Ishikawa (cell line): ENCODE results near the gene S100A5.
A peak's percentile ranks its signal among the peaks of the same experiment; 100 is the strongest.

Experiments used
- CEBPB ChIP-seq: IDR thresholded peaks from 2 replicates; pipeline ENCODE4 v1.6.1; 2012
- EGR1 ChIP-seq: IDR thresholded peaks from 2 replicates; pipeline ENCODE4 v1.6.1; 2012
- EP300 ChIP-seq: IDR thresholded peaks from 2 replicates; pipeline ENCODE4 v1.6.1; 2012; ENCODE audit warnings: borderline replicate concordance
- TAF1 ChIP-seq: IDR thresholded peaks from 2 replicates; pipeline ENCODE4 v1.6.1; 2012; ENCODE audit warnings: low read depth, mild to moderate bottlenecking
- TEAD4 ChIP-seq: IDR thresholded peaks from 2 replicates; pipeline ENCODE4 v1.6.1; 2012
- YY1 ChIP-seq: IDR thresholded peaks from 2 replicates; pipeline ENCODE4 v1.6.1; 2012; ENCODE audit warnings: low read depth
- TF ChIP-seq, protein P1 (sequence below): IDR thresholded peaks from 2 replicates; pipeline ENCODE4 v1.6.1; 2012
- TF ChIP-seq, protein P2 (sequence below): IDR thresholded peaks from 2 replicates; pipeline ENCODE4 v1.6.1; 2012; ENCODE audit warnings: low read depth, mild to moderate bottlenecking
- TF ChIP-seq, protein P3 (sequence below): IDR thresholded peaks from 2 replicates; pipeline ENCODE4 v1.6.1; 2012

DNA sequence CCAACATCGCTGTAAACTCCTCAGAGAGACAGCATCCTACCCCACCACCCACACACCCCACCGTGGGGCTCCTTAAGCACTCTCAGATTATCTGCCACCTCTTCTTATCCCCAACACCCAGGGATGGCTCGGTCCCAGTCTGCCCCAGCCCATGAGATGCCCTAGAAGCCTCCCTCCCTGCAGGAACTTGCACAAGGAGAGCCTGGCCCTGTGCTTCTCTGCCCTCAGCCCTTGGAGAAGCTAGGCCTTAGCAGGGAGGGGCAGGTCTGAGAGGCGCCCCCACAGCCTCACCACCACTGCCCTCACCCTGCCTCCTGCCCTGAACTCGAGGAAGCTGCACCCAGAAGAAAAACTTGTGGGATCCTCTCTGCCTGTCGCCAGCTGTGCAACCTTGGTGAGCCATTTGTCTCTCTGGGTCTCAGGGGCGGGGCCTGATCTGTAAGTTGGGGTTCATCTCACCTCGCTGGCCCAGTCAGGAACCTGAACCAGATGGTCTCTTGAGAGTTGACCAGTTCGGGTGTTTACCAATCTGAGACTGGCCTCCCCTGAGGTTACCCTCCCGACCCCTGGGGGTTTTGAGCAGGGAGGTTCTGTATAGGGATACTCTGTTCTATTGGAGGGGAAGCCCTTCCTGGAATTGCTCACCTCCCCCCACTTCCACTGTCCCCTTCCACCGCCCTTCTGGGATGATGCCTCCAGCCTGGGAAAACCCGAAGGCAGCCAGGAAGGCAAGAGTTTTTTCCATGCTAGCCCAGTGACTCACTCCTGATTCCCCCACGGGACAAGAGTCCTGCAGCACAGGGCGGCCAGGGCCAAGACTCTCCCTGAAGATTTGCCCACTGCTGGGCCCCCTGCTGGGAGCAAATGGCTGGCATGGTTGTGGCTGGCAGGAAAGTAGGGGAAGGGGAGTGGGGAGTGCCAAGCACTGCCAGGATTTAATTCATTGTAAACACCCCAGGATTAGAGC is 8.3 kb upstream of the S100A5 start, which contains the start of gene S100A3:
- TF ChIP-seq YY1: no peak
- TF ChIP-seq, protein P1, sequence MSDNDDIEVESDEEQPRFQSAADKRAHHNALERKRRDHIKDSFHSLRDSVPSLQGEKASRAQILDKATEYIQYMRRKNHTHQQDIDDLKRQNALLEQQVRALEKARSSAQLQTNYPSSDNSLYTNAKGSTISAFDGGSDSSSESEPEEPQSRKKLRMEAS: no peak
- TF ChIP-seq, protein P2, sequence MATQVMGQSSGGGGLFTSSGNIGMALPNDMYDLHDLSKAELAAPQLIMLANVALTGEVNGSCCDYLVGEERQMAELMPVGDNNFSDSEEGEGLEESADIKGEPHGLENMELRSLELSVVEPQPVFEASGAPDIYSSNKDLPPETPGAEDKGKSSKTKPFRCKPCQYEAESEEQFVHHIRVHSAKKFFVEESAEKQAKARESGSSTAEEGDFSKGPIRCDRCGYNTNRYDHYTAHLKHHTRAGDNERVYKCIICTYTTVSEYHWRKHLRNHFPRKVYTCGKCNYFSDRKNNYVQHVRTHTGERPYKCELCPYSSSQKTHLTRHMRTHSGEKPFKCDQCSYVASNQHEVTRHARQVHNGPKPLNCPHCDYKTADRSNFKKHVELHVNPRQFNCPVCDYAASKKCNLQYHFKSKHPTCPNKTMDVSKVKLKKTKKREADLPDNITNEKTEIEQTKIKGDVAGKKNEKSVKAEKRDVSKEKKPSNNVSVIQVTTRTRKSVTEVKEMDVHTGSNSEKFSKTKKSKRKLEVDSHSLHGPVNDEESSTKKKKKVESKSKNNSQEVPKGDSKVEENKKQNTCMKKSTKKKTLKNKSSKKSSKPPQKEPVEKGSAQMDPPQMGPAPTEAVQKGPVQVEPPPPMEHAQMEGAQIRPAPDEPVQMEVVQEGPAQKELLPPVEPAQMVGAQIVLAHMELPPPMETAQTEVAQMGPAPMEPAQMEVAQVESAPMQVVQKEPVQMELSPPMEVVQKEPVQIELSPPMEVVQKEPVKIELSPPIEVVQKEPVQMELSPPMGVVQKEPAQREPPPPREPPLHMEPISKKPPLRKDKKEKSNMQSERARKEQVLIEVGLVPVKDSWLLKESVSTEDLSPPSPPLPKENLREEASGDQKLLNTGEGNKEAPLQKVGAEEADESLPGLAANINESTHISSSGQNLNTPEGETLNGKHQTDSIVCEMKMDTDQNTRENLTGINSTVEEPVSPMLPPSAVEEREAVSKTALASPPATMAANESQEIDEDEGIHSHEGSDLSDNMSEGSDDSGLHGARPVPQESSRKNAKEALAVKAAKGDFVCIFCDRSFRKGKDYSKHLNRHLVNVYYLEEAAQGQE: no peak
- TF ChIP-seq TAF1: no peak
- TF ChIP-seq CEBPB: no peak
- peak; percentile 34; the same call in 1 of the 2 replicates for TF ChIP-seq EP300
- no peak for TF ChIP-seq EGR1
- TF ChIP-seq TEAD4: no peak; the same call in 1 of the 2 replicates
- TF ChIP-seq, protein P3, sequence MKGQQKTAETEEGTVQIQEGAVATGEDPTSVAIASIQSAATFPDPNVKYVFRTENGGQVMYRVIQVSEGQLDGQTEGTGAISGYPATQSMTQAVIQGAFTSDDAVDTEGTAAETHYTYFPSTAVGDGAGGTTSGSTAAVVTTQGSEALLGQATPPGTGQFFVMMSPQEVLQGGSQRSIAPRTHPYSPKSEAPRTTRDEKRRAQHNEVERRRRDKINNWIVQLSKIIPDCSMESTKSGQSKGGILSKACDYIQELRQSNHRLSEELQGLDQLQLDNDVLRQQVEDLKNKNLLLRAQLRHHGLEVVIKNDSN: no peak
